Parathyroid adenoma (tissue), 2 donors: ENCODE data around the gene NEK10.

Experiments
- H2AFZ ChIP-seq: fragments of 300-600 bp; sonication (generic); one replicate; pipeline ENCODE4 v1.7.0; 2017; ENCODE audit warnings: antibody characterized with exemption, mild to moderate bottlenecking
- H3K27ac ChIP-seq: fragments of 300-600 bp; sonication (generic); one replicate; pipeline ENCODE4 v1.7.0; 2017
- H3K27me3 ChIP-seq: fragments of 300-600 bp; sonication (generic); one replicate; pipeline ENCODE4 v1.7.0; 2017; ENCODE audit warnings: low read length; ENCODE audit not compliant: control insufficient read depth, insufficient read depth
- H3K36me3 ChIP-seq: fragments of 300-600 bp; sonication (generic); one replicate; pipeline ENCODE4 v1.7.0; 2017; ENCODE audit warnings: low read length; ENCODE audit not compliant: control insufficient read depth, insufficient read depth
- H3K4me1 ChIP-seq: fragments of 300-600 bp; sonication (generic); one replicate; pipeline ENCODE4 v1.7.0; 2017; ENCODE audit warnings: control low read depth
- H3K4me2 ChIP-seq: fragments of 300-600 bp; sonication (generic); one replicate; pipeline ENCODE4 v1.7.0; 2017; ENCODE audit warnings: low read length
- H3K4me3 ChIP-seq: fragments of 300-600 bp; sonication (generic); one replicate; pipeline ENCODE4 v1.7.0; 2017; ENCODE audit warnings: low read depth, low read length
- H3K79me2 ChIP-seq: fragments of 300-600 bp; sonication (generic); one replicate; pipeline ENCODE4 v1.7.0; 2017; ENCODE audit warnings: control low read depth
- H3K9ac ChIP-seq: fragments of 300-600 bp; sonication (generic); one replicate; pipeline ENCODE4 v1.7.0; 2017; ENCODE audit warnings: mild to moderate bottlenecking
- H3K9me3 ChIP-seq: fragments of 300-600 bp; sonication (generic); one replicate; pipeline ENCODE4 v1.7.0; 2017; ENCODE audit warnings: low read length; ENCODE audit not compliant: control insufficient read depth
- TF ChIP-seq, protein P1 (sequence below): fragments of 300-600 bp; sonication (generic); IDR thresholded peaks from one replicate; pipeline ENCODE4 v1.7.0; 2017; ENCODE audit warnings: antibody characterized with exemption, mild to moderate bottlenecking
- donor health status: primary hyperparathyroidism.

The NEK10 gene

DNA sequence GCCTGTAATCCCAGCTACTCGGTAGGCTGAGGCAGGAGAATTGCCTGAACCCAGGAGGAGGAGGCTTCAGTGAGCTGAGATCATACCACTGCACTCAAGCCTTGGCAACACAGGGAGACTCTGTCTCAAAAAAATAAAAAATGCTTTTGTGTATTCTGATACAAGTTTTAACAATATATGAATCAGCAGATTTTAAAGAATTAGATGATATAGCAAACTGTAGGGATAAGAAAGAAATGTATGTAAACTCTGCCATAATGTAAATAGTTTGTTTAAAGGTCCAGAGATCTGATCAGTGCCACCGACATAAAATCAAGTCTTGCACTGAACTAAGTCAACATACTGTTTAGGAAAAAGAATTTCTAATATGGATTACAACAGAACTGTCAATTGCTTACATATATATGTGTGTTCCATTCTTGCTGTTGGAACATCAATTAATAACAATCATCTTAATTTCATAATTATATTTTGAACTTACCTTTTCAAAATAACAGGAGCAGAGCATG, 208.3 kb downstream of the NEK10 start:
- H3K79me2 ChIP-seq, result no peaks in the 10 kb centered on the region
- TF ChIP-seq, protein P1, sequence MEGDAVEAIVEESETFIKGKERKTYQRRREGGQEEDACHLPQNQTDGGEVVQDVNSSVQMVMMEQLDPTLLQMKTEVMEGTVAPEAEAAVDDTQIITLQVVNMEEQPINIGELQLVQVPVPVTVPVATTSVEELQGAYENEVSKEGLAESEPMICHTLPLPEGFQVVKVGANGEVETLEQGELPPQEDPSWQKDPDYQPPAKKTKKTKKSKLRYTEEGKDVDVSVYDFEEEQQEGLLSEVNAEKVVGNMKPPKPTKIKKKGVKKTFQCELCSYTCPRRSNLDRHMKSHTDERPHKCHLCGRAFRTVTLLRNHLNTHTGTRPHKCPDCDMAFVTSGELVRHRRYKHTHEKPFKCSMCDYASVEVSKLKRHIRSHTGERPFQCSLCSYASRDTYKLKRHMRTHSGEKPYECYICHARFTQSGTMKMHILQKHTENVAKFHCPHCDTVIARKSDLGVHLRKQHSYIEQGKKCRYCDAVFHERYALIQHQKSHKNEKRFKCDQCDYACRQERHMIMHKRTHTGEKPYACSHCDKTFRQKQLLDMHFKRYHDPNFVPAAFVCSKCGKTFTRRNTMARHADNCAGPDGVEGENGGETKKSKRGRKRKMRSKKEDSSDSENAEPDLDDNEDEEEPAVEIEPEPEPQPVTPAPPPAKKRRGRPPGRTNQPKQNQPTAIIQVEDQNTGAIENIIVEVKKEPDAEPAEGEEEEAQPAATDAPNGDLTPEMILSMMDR, result no peak
- H2AFZ ChIP-seq, result no peak overlapping the region
- no peak overlapping the region for H3K4me3 ChIP-seq
- no peaks in the 10 kb centered on the region for H3K4me1 ChIP-seq
- H3K27ac ChIP-seq, result no peak overlapping the region
- no peak overlapping the region for H3K9ac ChIP-seq
- no peak overlapping the region for H3K4me2 ChIP-seq
- H3K36me3 ChIP-seq, result no peaks in the 10 kb centered on the region
- H3K27me3 ChIP-seq, result no peaks in the 10 kb centered on the region
- no peaks in the 10 kb centered on the region for H3K9me3 ChIP-seq

- no peaks in the 10 kb centered on the region for H3K9me3 ChIP-seq
- no peaks in the 10 kb centered on the region for H3K36me3 ChIP-seq
- H3K79me2 ChIP-seq, result no peaks in the 10 kb centered on the region
- H3K9ac ChIP-seq, result no peak overlapping the region
- TF ChIP-seq, protein P1, result no peak
- no peak overlapping the region for H3K27ac ChIP-seq
- no peak overlapping the region for H2AFZ ChIP-seq
- H3K4me2 ChIP-seq, result no peak overlapping the region
- no peak overlapping the region for H3K4me3 ChIP-seq
- H3K4me1 ChIP-seq, result no peaks in the 10 kb centered on the region
- H3K27me3 ChIP-seq, result no peaks in the 10 kb centered on the region
Observed at GRCh38 chr3:27160146-27160545, 209.0 kb downstream of the NEK10 start.

- TF ChIP-seq, protein P1, result no peak
- H3K9ac ChIP-seq, result no peak overlapping the region
- no peak overlapping the region for H3K27ac ChIP-seq
- H3K79me2 ChIP-seq, result no peaks in the 10 kb centered on the region
- no peaks in the 10 kb centered on the region for H3K9me3 ChIP-seq
- no peak overlapping the region for H3K4me2 ChIP-seq
- no peaks in the 10 kb centered on the region for H3K4me1 ChIP-seq
- no peak overlapping the region for H3K4me3 ChIP-seq
- no peaks in the 10 kb centered on the region for H3K27me3 ChIP-seq
- H2AFZ ChIP-seq, result no peak overlapping the region
- no peaks in the 10 kb centered on the region for H3K36me3 ChIP-seq
Observed at GRCh38 chr3:27147215-27147614, 222.0 kb downstream of the NEK10 start.

- no peaks in the 10 kb centered on the region for H3K79me2 ChIP-seq
- H3K27me3 ChIP-seq, result no peaks in the 10 kb centered on the region
- no peak overlapping the region for H3K27ac ChIP-seq
- H2AFZ ChIP-seq, result no peak overlapping the region
- no peak overlapping the region for H3K4me3 ChIP-seq
- no peak overlapping the region for H3K9ac ChIP-seq
- H3K9me3 ChIP-seq, result no peaks in the 10 kb centered on the region
- no peaks in the 10 kb centered on the region for H3K4me1 ChIP-seq
- H3K4me2 ChIP-seq, result no peak overlapping the region
- TF ChIP-seq, protein P1, result no peak
- H3K36me3 ChIP-seq, result no peaks in the 10 kb centered on the region
Observed at GRCh38 chr3:27146786-27147185, 222.4 kb downstream of the NEK10 start.

DNA sequence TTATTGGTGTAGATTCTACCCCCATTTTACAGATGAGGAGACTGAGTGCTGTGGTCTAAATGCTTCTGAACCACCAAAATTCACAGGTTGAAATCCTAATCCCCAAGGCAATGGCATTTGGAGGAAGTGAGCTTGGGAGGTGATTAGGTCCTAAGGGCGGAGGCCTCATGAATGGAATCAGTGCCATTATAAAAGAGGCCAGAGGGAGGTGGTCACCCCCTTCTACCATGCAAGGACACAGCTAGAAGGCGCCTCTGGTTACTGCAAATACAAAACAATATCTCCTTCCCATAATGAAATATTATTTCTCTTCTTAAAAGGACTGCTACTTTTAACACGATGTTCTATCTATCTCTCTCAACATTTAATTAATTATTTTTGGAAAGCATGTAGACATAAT, 223.5 kb downstream of the NEK10 start:
- no peak overlapping the region for H3K27ac ChIP-seq
- no peak overlapping the region for H3K4me3 ChIP-seq
- no peak overlapping the region for H3K9ac ChIP-seq
- H3K36me3 ChIP-seq, result no peaks in the 10 kb centered on the region
- TF ChIP-seq, protein P1, result no peak
- no peaks in the 10 kb centered on the region for H3K9me3 ChIP-seq
- H3K4me1 ChIP-seq, result no peaks in the 10 kb centered on the region
- H3K27me3 ChIP-seq, result no peaks in the 10 kb centered on the region
- no peak overlapping the region for H3K4me2 ChIP-seq
- no peaks in the 10 kb centered on the region for H3K79me2 ChIP-seq
- H2AFZ ChIP-seq, result no peak overlapping the region
